ENCODE measurements around the gene CASK.
"Not testable (repeated sequence)": the region's sequence is repeated elsewhere in the genome, so short reads cannot be mapped to it uniquely, and the experiment has no call there.

The CASK gene

GRCh38 chrX:41693024-41693423 lies 230.3 kb downstream of the CASK start:
- H3K4me3 ChIP-seq (ENCODE audit: low read depth, low read length): no peak overlapping the region
- no peaks in the 10 kb centered on the region for H3K27me3 ChIP-seq (ENCODE audit: control insufficient read depth, insufficient read depth, low read length)
- no peaks in the 10 kb centered on the region for H3K36me3 ChIP-seq (ENCODE audit: control insufficient read depth, insufficient read depth, low read length)
- H3K27ac ChIP-seq (ENCODE audit: low read depth, low read length): no peak overlapping the region
- H3K4me1 ChIP-seq (ENCODE audit: control insufficient read depth, insufficient read depth, low read length): no peaks in the 10 kb centered on the region
- H3K9me3 ChIP-seq (ENCODE audit: control insufficient read depth, insufficient read depth, low read depth, low read length): no peaks in the 10 kb centered on the region; the same call in 1 of the 2 replicates
- H3K9ac ChIP-seq (ENCODE audit: low read length): no peak overlapping the region

GRCh38 chrX:41692162-41692749 lies 231.1 kb downstream of the CASK start:
- Histone ChIP-seq H3K4me3 (ENCODE audit: low read depth, low read length) (no peak overlapping the region), H3K9ac (ENCODE audit: low read length) (no peak overlapping the region), H3K27ac (ENCODE audit: low read depth, low read length) (no peak overlapping the region), H3K36me3 (ENCODE audit: control insufficient read depth, insufficient read depth, low read length) (no peaks in the 10 kb centered on the region), H3K9me3 (ENCODE audit: control insufficient read depth, insufficient read depth, low read depth, low read length) (no peaks in the 10 kb centered on the region; the same call in 1 of the 2 replicates), H3K27me3 (ENCODE audit: control insufficient read depth, insufficient read depth, low read length) (no peaks in the 10 kb centered on the region), H3K4me1 (ENCODE audit: control insufficient read depth, insufficient read depth, low read length) (no peaks in the 10 kb centered on the region)

- H3K9me3 ChIP-seq (ENCODE audit: control insufficient read depth, insufficient read depth, low read depth, low read length): no peaks in the 10 kb centered on the region; the same call in 1 of the 2 replicates
These were observed 233.6 kb downstream of the CASK start for GRCh38 chrX:41689711-41690110.

GRCh38 chrX:41688835-41689234 lies 234.5 kb downstream of the CASK start, which contains the start of gene GPR34:
Gene GPR34 (plus strand): TSS chrX:41688973. CDS start chrX:41695634, 6,661 bp downstream.
- Histone ChIP-seq H3K4me3 (ENCODE audit: low read depth, low read length) (no peak within 1 kb of the TSS), H3K9ac (ENCODE audit: low read length) (no peak within 1 kb of the TSS), H3K4me1 (ENCODE audit: control insufficient read depth, insufficient read depth, low read length) (no peaks in the 10 kb centered on the region), H3K27ac (ENCODE audit: low read depth, low read length) (no peak within 1 kb of the TSS), H3K36me3 (ENCODE audit: control insufficient read depth, insufficient read depth, low read length) (no peaks in the 10 kb centered on the region), H3K9me3 (ENCODE audit: control insufficient read depth, insufficient read depth, low read depth, low read length) (no peaks in the 10 kb centered on the region; the same call in 1 of the 2 replicates), H3K27me3 (ENCODE audit: control insufficient read depth, insufficient read depth, low read length) (no peaks in the 10 kb centered on the region)

More at GRCh38 chrX:41689711-41690110, 233.6 kb downstream of the CASK start:
- H3K27me3 ChIP-seq (ENCODE audit: control insufficient read depth, insufficient read depth, low read length): no peaks in the 10 kb centered on the region
- H3K27ac ChIP-seq (ENCODE audit: low read depth, low read length): no peak overlapping the region
- H3K4me3 ChIP-seq (ENCODE audit: low read depth, low read length): no peak overlapping the region
- H3K9ac ChIP-seq (ENCODE audit: low read length): no peak overlapping the region
- no peaks in the 10 kb centered on the region for H3K36me3 ChIP-seq (ENCODE audit: control insufficient read depth, insufficient read depth, low read length)
- H3K4me1 ChIP-seq (ENCODE audit: control insufficient read depth, insufficient read depth, low read length): no peaks in the 10 kb centered on the region

GRCh38 chrX:41688156-41688555 lies 235.2 kb downstream of the CASK start:
- H3K27me3 ChIP-seq (ENCODE audit: control insufficient read depth, insufficient read depth, low read length): no peaks in the 10 kb centered on the region
- no peak overlapping the region for H3K27ac ChIP-seq (ENCODE audit: low read depth, low read length)

GRCh38 chrX:41686788-41687187 lies 236.6 kb downstream of the CASK start:
- no peaks in the 10 kb centered on the region; the same call in 1 of the 2 replicates for H3K9me3 ChIP-seq (ENCODE audit: control insufficient read depth, insufficient read depth, low read depth, low read length)
- H3K27ac ChIP-seq (ENCODE audit: low read depth, low read length): no peak overlapping the region
- no peaks in the 10 kb centered on the region for H3K27me3 ChIP-seq (ENCODE audit: control insufficient read depth, insufficient read depth, low read length)
- no peak overlapping the region for H3K4me3 ChIP-seq (ENCODE audit: low read depth, low read length)
- H3K4me1 ChIP-seq (ENCODE audit: control insufficient read depth, insufficient read depth, low read length): no peaks in the 10 kb centered on the region
- H3K9ac ChIP-seq (ENCODE audit: low read length): no peak overlapping the region
- no peaks in the 10 kb centered on the region for H3K36me3 ChIP-seq (ENCODE audit: control insufficient read depth, insufficient read depth, low read length)

More at GRCh38 chrX:41688156-41688555, 235.2 kb downstream of the CASK start:
- no peaks in the 10 kb centered on the region for H3K4me1 ChIP-seq (ENCODE audit: control insufficient read depth, insufficient read depth, low read length)
- H3K9ac ChIP-seq (ENCODE audit: low read length): no peak overlapping the region
- H3K36me3 ChIP-seq (ENCODE audit: control insufficient read depth, insufficient read depth, low read length): no peaks in the 10 kb centered on the region
- H3K9me3 ChIP-seq (ENCODE audit: control insufficient read depth, insufficient read depth, low read depth, low read length): no peaks in the 10 kb centered on the region; the same call in 1 of the 2 replicates
- no peak overlapping the region for H3K4me3 ChIP-seq (ENCODE audit: low read depth, low read length)

GRCh38 chrX:41684940-41685339 lies 238.4 kb downstream of the CASK start:
- H3K27me3 ChIP-seq (ENCODE audit: control insufficient read depth, insufficient read depth, low read length): no peaks in the 10 kb centered on the region
- H3K4me3 ChIP-seq (ENCODE audit: low read depth, low read length): no peak overlapping the region
- H3K36me3 ChIP-seq (ENCODE audit: control insufficient read depth, insufficient read depth, low read length): no peaks in the 10 kb centered on the region
- no peak overlapping the region for H3K27ac ChIP-seq (ENCODE audit: low read depth, low read length)
- no peaks in the 10 kb centered on the region for H3K4me1 ChIP-seq (ENCODE audit: control insufficient read depth, insufficient read depth, low read length)
- H3K9ac ChIP-seq (ENCODE audit: low read length): no peak overlapping the region
- H3K9me3 ChIP-seq (ENCODE audit: control insufficient read depth, insufficient read depth, low read depth, low read length): no peaks in the 10 kb centered on the region; the same call in 1 of the 2 replicates

GRCh38 chrX:41684138-41684537 lies 239.2 kb downstream of the CASK start:
- Histone ChIP-seq H3K4me1 (ENCODE audit: control insufficient read depth, insufficient read depth, low read length) (no peaks in the 10 kb centered on the region), H3K27me3 (ENCODE audit: control insufficient read depth, insufficient read depth, low read length) (no peaks in the 10 kb centered on the region)

GRCh38 chrX:41677183-41678060 lies 245.9 kb downstream of the CASK start:
- Histone ChIP-seq H3K27me3 (ENCODE audit: control insufficient read depth, insufficient read depth, low read length) (no peaks in the 10 kb centered on the region), H3K4me1 (ENCODE audit: control insufficient read depth, insufficient read depth, low read length) (no peaks in the 10 kb centered on the region), H3K36me3 (ENCODE audit: control insufficient read depth, insufficient read depth, low read length) (no peaks in the 10 kb centered on the region), H3K9me3 (ENCODE audit: control insufficient read depth, insufficient read depth, low read depth, low read length) (no peaks in the 10 kb centered on the region), H3K9ac (ENCODE audit: low read length) (no peak overlapping the region), H3K27ac (ENCODE audit: low read depth, low read length) (no peak overlapping the region), H3K4me3 (ENCODE audit: low read depth, low read length) (no peak overlapping the region)

More at GRCh38 chrX:41684138-41684537, 239.2 kb downstream of the CASK start:
- Histone ChIP-seq H3K27ac (ENCODE audit: low read depth, low read length) (no peak overlapping the region), H3K9me3 (ENCODE audit: control insufficient read depth, insufficient read depth, low read depth, low read length) (no peaks in the 10 kb centered on the region; the same call in 1 of the 2 replicates), H3K4me3 (ENCODE audit: low read depth, low read length) (no peak overlapping the region), H3K36me3 (ENCODE audit: control insufficient read depth, insufficient read depth, low read length) (no peaks in the 10 kb centered on the region), H3K9ac (ENCODE audit: low read length) (no peak overlapping the region)

- not testable (repeated sequence) for H3K9ac ChIP-seq (ENCODE audit: low read length); H3K4me1 ChIP-seq (ENCODE audit: control insufficient read depth, insufficient read depth, low read length); H3K4me3 ChIP-seq (ENCODE audit: low read depth, low read length); H3K27me3 ChIP-seq (ENCODE audit: control insufficient read depth, insufficient read depth, low read length); H3K9me3 ChIP-seq (ENCODE audit: control insufficient read depth, insufficient read depth, low read depth, low read length); H3K27ac ChIP-seq (ENCODE audit: low read depth, low read length); H3K36me3 ChIP-seq (ENCODE audit: control insufficient read depth, insufficient read depth, low read length)
These were observed 247.0 kb downstream of the CASK start for GRCh38 chrX:41676361-41676760.

- Histone ChIP-seq H3K4me3 (ENCODE audit: low read depth, low read length) (no peak overlapping the region), H3K27me3 (ENCODE audit: control insufficient read depth, insufficient read depth, low read length) (no peaks in the 10 kb centered on the region), H3K36me3 (ENCODE audit: control insufficient read depth, insufficient read depth, low read length) (peaks cover 5% of the 10 kb centered on the region; the same call in 1 of the 2 replicates), H3K27ac (ENCODE audit: low read depth, low read length) (no peak overlapping the region), H3K9me3 (ENCODE audit: control insufficient read depth, insufficient read depth, low read depth, low read length) (no peaks in the 10 kb centered on the region), H3K9ac (ENCODE audit: low read length) (no peak overlapping the region), H3K4me1 (ENCODE audit: control insufficient read depth, insufficient read depth, low read length) (no peaks in the 10 kb centered on the region)
These were observed 250.7 kb downstream of the CASK start for GRCh38 chrX:41672643-41673042.

Data from HUES6 (cell line).